NCI-H460 (cell line): ENCODE data around the gene KDM1B. TPM values are rescaled to one million over a fixed set of nuclear protein-coding genes. Genes with fewer than 3 reads are reported as not detected.
A peak's percentile ranks its signal among the peaks of the same experiment; 100 is the strongest.
"Not testable (repeated sequence)": the region's sequence is repeated elsewhere in the genome, so short reads cannot be mapped to it uniquely, and the experiment has no call there.

Source experiments
- DNase-seq: peaks from one replicate; pipeline ENCODE4 v3.0.0-alpha.2; 2016; ENCODE audit warnings: low read depth; ENCODE audit errors: extremely low read depth
- total RNA-seq: library from RNA; depleted of rRNA; stranded (reverse); fragments of >200 nt; shearing (Covaris generic); gene quantifications from 2 replicates; pipeline ENCODE4 v1.2.3, GENCODE V29; 2014

Gene KDM1B
- total RNA-seq, 1 experiment from 2014 or later: 6.9 TPM

DNA sequence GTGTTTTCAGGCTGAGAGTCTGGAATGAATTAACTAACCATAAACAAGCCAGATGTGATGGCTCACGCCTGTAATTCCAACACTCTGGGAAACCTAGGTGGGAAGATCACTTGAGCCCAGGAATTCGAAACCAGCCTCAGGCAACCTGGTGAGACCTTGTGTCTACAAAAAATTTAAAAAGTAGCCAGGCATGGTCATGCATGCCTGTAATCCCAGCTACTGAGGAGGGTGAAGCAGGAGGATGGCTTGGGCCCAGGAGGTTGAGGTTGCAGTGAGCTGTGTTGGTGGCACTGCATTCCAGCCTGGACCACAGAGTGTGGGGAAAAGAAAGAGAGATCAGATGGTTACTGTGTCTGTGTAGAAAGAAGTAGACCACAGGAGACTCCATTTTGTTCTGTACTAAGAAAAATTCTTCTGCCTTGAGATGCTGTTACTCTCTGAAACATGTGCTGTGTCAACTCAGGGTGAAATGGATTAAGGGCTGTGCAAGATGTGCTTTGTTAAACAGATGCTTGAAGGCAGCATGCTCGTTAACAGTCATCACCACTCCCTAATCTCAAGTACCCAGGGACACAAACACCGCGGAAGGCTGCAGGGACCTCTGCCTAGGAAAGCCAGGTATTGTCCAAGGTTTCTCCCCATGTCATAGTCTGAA is 71.4 kb downstream of the KDM1B start:
- DNase-seq: not testable (repeated sequence)

DNA sequence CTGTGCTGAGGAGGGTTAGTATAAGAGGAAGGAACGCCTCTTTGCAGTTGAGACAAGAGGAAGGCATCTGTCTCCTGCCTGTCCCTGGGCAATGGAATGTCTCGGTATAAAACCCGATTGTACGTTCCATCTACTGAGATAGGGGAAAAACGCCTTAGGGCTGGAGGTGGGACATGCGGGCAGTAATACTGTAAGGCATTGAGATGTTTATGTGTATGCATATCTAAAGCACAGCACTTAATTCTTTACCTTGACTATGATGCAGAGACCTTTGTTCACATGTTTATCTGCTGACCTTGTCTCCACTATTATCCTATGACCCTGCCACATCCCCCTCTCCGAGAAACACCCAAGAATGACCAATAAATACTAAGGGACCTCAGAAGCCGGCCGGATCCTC is 71.9 kb downstream of the KDM1B start:
- not testable (repeated sequence) for DNase-seq

DNA sequence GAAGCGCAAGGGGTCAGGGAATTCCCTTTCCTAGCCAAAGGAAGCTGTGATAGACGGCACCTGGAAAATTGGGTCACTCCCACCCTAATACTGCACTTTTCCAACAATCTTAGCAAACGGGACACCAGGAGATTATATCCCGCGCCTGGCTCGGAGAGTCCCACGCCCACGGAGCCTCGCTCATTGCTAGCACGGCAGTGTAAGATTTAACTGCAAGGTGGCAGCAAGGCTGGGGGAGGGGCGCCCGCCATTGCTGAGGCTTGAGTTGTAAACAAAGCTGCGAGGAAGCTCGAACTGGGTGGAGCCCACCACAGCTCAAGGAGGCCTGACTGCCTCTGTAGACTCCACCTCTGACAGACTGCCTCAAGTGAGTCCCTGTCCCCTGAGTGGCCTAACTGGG is 73.4 kb downstream of the KDM1B start:
- DNase-seq: not testable (repeated sequence)

DNA sequence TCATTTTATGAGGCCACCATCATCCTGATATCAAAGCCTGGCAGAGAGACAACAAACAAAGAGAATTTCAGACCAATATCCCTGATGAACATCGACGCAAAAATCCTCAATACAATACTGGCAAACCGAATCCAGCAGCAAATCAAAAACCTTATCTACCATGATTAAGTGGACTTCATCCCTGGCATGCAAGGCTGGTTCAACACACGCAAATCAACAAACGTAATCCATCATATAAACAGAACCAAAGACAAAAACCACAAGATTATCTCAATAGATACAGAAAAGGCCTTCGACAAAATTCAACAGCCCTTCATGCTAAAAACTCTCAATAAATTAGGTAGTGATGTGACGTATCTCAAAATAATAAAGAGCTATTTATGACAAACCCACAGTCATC is 76.6 kb downstream of the KDM1B start:
- not testable (repeated sequence) for DNase-seq

DNA sequence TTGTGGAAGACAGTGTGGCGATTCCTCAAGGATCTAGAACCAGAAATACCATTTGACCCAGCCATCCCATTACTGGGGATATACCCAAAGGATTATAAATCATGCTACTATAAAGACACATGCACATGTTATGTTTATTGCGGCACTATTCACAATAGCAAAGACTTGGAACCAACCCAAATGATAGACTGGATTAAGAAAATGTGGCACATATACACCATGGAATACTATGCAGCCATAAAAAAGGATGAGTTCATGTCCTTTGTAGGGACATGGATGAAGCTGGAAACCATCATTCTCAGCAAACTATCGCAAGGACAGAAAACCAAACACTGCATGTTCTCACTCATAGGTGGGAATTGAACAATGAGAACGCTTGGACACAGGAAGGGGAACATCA is 78.5 kb downstream of the KDM1B start:
- DNase-seq: not testable (repeated sequence)

DNA sequence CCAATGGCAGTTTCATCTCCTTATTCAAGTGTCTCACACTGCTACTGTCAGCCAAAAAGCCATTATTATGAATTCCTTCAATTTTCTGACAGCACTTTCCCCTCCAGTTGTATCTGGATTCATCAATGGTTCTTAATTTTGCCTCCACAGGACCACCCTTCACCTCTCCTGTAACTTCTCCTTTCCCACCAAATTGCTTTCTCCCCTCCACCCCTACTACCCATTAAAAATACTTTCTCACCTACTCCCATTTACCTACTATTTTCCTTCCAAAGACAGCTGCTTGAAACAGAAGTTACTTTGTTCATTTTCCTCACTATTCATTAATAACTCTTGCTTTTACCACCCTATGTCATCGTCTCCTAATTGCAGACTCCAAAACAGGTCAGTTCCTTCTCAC is 79.3 kb downstream of the KDM1B start:
- no peak for DNase-seq

DNA sequence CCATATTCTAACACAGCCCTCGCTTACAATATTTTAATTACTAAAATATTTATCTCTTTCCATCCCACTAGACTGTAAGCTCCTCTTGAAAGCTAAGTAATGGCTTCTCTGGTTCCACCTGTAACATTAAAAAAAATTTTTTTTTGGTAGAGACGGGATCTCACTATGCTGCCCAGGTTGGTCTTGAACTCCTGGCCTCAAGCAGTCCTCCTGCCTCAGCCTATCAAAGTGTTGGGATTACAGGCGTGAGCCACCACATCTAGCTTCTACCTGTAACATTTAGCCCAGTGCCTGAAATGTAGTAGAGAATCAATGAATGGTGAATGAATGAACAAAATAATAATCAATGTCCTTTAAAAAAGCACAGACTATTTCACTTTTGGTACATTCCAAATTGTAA is 80.3 kb downstream of the KDM1B start:
- no peak for DNase-seq

DNA sequence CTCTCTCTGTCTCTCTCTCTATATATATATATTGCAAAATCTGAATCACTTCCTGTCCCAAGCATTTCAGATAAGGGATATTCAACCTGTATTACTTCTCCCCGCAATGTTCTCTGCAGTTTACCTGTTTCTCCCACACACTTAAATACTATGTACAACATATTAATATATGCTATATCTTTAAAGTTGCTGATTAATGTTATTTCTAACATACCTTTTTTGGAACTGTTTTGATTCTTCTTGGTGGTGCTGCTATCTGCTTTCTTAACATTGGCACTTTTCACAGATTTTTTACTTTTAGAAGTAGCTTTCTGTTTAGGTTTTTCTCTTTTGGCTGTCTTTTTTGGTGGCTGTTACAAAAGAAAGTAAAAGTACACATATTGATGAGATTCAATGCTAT is 81.9 kb downstream of the KDM1B start:
- no peak for DNase-seq

DNA sequence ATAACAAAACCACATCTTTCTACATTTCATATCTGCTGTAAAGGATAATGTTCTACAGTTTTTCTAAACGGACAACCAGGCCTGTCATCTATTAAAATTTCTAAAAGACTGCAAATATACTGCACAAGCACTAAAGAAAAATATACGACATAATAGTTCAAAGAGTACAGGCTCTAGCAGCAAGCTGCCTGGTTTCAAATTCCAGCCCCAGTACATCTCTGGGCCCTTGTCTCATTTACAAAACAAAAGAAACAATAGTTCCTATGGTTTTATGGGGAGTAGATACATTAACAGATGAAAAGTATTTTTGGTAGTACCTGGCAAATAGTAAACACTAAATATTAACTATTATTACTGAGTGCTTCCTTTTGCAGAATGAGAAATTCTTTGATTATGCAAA is 85.0 kb downstream of the KDM1B start:
- no peak for DNase-seq

DNA sequence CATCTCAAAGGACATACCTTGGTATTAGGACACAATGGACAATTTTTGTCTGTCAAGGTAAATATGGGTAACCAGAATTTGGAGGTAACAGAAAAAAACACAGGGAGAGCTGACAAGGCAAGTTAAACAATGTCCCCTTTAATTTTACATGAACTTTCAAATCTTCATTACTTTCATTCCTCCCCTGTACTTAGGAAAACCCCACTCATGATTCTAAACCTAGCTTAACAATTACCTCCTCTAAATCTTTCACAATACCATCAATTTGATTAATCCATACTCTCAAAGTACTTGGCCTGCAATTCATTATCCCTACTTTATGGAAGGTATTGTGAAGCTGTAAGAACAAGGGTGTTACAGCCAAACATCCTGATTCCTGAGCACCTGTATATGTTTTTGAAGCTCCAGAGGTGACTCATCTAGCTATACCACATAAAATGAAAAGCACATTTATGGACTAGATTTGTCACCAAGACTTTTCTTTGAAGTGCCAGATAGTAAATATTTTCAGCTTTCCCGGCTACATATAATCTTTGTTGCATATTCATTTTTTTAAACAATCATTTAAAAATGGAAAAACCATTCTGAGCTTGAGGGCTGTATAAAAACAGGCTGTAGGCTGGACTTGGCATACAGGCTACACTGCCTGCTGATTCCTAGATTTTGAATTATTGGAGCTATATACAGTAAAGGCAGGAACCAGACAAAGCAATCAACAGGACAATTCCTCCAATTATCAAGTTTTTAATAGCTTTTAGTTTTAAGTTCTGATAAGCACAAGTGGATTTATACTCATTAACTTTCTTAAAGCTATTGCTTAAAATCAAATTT is 86.2 kb downstream of the KDM1B start:
- no peak for DNase-seq

DNA sequence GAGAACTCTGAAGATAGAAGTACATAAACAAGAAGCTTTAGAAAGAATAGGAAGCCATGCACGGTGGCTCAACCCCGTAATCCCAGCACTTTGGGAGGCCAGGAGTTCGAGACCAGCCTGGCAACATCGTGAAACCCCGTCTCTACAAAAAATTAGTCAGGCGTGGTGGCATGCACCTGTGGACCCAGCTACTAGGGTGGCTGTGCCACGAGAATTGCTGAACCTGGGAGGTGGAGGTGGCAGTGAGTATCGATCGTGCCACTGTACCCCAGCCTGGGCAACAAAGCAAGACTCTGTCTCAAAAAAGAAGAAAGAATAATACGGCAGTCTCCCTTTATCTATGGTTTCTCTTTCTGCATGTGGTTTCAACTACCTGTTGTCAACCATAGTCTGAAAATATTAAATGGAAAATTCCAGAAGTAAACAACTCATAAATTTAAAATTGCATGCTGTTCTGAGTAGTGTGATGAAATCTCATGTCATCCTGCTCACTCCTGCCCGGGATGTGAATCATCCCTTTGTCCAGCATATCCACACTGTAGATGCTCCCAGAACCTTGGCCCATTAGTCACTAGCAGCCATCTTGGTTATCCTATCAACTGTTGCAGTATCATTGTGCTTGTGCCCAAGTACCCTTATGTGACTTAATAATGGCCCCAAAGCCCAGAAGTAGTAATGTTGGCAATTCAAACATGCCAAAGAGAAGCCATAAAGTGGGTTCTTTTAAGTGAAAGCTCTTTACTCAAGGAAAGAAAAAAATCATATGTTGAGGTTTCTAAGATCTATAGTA is 87.0 kb downstream of the KDM1B start:
- DNase-seq: peak; percentile 72

DNA sequence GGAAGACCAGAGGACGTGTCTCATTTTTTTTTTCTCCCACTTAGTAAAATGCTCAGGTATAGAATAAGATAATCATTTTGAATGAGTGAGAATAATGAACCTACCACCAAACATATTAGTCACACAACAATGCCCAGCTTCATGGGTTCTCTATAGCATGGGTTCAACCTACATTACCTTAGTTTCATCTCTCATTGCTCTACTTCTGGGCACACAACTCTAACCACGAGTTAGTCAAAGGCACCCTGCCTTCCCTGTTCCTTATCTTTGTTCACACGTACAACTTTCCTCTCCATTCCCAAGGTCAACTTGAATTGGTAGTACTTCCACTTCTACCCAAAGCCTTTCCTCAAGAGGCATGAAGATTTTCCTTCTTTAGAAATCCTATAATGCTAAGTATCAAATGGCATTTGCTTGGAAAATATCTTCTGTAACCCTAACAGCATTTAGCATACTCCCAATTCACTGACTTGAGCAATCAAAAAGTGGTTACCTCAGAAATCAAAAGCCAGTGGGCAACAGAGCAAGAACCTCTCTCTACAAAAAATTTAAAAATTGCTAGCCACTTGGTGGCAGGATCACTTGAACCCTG is 88.2 kb downstream of the KDM1B start:
- no peak for DNase-seq

DNA sequence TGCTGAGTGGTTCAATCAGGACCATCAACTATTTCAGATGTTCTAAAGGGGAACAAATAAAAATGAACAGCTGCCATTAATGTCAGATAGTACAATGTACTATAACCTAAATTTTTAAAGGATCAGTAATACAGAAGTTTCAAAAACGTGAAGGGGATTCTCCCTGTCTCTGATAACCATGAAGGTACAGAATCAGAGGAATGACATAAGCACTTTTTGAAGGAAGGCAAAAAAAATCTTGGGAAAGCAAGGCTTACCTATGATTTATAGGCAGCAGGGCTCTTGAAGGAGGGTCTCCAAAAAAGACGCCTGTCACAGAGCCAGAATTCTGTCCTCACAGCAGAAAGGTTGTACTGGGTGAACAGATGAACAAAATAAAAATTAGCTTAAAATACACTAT is 89.0 kb downstream of the KDM1B start:
- DNase-seq: no peak

DNA sequence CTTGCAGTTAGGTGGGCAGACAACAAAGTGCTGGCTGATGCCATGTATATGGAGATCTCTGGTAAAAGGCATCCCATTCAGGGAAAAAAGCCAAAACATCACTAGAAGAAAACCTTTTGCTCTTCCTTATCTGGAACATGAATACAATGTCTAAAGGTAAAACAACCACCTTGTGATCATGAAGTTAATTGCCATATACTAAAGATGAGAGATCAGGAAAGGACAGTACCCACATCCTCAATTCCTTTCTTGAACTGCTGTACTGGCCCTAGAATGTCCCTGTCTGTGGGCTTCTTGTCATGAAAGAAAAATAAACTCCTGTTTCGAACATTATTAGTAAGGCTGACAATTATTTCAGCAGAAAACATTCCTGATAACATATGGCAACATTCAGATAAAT is 89.9 kb downstream of the KDM1B start:
- no peak for DNase-seq

DNA sequence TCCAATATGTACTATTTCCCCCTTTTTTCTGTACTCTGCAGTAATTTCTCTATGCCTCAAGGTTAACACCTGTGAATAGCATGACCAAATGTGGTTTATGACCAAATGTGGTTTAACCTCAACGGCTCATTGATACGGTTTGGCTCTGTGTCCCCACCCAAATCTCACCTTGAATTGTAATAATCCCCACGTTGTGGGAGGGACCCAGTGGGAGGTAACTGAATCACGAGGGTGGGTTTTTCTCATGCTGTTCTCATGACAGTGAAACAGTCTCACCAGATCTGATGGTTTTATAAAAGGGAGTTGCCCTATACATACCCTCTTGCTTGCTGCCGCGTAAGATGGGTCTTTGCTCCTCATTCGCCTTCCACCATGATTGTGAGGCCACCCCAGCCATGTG is 90.4 kb downstream of the KDM1B start:
- no peak for DNase-seq

DNA sequence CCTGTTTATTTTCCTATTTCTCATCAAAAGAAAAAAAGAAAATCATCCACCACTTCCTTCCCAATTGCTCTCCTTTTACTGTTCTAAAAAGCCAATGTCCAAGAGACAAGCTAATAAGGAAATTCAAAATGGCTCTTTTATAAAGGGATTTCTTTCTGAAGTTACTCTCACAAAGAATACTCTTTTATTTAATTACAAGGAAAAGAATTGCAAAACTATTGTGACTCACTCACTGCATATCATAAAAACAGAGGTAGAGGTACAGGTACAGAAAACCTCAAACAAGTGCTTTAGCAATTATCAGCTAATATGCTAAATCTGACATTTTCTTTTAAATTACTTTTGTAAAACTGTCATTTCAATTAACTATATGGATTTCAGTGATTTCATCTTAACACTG is 91.0 kb downstream of the KDM1B start:
- no peak for DNase-seq

DNA sequence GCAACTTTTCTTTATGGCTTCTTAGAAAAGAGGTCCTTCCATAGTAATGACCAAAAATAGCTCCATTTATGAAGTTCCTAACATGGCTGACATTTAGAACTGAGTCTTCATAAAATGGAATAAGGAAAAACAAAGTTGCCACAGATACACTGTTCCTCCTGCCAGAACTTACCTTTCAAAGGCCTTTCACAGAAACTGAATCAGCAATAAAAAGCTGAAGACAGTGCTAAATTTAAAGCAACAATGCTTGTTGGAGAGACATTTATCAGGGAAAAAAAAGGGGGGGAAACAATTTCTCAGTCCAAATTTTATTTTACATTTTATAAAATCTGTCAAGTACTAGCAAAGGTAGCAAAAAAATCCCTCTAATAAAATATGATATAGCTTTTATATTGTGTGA is 91.8 kb downstream of the KDM1B start:
- no peak for DNase-seq

DNA sequence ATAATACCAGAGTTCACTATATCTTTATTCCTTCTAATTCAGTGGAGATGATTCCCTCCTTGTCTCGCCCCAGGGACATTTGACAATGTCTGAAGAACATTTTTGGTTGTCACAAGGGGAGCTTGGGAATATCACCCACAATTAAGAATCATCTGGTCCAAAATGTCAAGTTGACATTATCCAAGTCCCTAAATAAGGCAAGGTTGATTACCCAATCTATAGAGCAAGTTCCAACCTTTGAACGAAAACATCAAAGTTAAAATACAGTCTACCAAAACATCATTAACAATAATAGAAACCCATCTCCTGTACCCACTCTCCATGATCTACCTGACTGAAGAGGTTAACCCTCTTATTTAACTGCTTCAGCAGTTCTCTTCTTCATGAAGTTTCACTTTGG is 93.5 kb downstream of the KDM1B start:
- no peak for DNase-seq

DNA sequence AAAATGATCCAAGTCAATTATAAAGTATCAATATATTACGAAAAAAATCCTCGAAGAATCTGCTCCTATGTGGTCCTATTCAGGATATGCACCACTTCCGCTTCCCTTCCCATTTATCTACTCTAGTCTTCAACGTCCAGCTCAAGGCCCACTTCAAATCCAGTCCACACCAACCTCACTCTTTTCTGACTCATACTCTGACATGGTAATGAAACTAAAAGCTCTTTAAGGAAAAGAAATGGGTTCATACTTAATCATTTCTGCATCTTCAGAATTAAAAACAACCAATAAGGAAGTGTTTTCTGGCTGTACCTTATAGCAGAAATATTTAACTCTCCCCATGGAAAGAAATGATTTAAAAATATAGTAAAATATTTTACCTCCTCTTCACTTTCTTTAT is 94.0 kb downstream of the KDM1B start:
- DNase-seq: no peak

DNA sequence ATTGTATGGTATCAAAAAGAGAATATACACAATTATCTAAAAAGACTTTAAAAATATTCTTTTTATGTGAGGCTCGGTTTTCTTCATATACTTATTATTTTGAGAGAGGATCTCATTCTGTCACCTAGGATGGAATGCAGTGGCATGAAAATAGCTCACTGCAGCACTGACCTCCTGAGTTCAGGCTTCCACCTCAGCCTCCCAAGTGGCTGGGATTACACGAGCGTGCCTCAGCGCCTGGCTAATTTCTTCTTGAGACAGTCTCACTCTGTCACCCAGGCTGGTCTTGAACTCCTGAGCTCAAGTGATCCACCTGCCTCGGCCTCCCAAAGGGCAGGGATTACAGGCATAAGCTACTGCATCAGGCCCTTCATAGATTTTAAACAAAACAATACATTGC is 98.4 kb downstream of the KDM1B start:
- DNase-seq: no peak

DNA sequence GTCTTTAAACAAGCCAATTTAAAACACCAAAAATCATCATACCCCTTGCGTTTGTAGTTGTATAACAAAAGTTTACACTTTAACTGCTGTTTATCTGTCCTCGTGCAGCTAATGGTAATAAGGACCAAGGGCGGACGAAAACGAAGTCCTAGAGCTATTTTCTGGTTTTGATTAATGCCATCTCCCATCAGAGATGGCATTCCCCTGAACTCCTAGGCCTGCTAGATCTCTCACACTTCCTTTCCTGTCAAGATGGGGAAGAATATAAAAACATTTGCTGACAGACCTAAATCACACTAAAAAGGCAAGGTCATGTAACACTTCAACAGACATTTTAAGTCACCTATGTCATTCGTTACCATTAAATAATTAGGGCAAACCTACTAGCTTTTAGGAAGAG is 99.6 kb downstream of the KDM1B start:
- DNase-seq: no peak
